LNCaP clone FGC (cell line): ENCODE data around the gene CYP2B6.
"Not testable (repeated sequence)": the region's sequence is repeated elsewhere in the genome, so short reads cannot be mapped to it uniquely, and the experiment has no call there.

Source experiments
- DNase-seq: peaks from one replicate; pipeline ENCODE4 v3.0.0-alpha.2; 2011; ENCODE audit warnings: low read depth
- H3K4me3 ChIP-seq: 2 replicates; pipeline ENCODE4 v1.5.1; 2011; ENCODE audit warnings: mild to moderate bottlenecking, low read depth, low read length, control low read depth
- TF ChIP-seq, protein P1 (sequence below): IDR thresholded peaks from 2 replicates; pipeline ENCODE4 v1.5.1; 2012; ENCODE audit warnings: mild to moderate bottlenecking; ENCODE audit not compliant: control insufficient read depth, insufficient read depth; ENCODE audit errors: extremely low read depth

CYP2B6 gene

DNA sequence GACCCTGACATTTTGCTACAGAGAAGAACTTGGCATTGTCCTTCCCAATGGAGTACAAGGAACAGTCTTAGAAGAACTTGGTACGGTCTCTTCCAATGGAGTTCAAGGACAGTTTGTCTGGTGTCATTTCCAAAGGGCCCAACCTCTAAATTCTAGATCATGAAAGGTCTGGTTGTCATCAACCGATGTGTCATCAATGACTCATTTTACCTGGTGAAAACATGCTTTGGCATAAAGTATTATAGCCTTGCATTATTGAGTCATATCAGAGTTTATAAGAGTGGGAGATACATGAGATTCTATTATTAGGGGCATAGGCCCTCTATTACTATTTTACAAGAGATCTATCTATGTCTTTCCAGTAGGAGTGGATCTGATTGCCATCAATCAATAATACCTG is 4.3 kb downstream of the CYP2B6 start:
- TF ChIP-seq, protein P1, sequence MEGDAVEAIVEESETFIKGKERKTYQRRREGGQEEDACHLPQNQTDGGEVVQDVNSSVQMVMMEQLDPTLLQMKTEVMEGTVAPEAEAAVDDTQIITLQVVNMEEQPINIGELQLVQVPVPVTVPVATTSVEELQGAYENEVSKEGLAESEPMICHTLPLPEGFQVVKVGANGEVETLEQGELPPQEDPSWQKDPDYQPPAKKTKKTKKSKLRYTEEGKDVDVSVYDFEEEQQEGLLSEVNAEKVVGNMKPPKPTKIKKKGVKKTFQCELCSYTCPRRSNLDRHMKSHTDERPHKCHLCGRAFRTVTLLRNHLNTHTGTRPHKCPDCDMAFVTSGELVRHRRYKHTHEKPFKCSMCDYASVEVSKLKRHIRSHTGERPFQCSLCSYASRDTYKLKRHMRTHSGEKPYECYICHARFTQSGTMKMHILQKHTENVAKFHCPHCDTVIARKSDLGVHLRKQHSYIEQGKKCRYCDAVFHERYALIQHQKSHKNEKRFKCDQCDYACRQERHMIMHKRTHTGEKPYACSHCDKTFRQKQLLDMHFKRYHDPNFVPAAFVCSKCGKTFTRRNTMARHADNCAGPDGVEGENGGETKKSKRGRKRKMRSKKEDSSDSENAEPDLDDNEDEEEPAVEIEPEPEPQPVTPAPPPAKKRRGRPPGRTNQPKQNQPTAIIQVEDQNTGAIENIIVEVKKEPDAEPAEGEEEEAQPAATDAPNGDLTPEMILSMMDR, result no peak
- no peak overlapping the region for H3K4me3 ChIP-seq
- no peak for DNase-seq

DNA sequence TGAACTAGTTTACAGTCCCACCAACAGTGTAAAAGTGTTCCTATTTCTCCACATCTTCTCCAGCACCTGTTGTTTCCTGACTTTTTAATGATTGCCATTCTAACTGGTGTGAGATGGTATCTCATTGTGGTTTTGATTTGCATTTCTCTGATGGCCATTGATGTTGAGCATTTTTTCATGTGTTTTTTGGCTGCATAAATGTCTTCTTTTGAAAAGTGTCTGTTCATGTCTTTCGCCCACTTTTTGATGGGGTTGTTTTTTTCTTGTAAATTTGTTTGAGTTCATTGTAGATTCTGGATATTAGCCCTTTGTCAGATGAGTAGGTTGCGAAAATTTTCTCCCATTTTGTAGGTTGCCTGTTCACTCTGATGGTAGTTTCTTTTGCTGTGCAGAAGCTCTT is 7.9 kb downstream of the CYP2B6 start:
- not testable (repeated sequence) for DNase-seq, H3K4me3 ChIP-seq

DNA sequence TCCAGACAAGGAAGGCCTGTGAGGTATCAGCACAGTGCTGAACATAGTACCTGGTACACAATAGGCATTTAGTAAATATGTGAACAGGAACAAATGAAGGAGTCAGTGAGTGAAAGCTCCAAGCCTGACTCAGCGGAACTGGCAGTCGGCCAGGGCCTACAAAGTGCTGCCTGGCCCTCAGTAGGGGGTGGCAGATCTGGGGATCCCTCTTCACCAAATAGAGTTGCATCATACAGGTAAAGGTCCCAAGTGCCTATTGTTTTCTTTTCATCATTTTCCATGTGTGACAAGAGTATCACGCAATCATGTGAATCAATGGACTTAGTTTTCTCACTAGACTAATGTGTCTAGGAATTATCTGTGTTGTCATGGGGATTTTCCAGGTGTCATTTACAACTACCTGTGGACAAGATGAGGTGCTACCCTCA is 9.2 kb downstream of the CYP2B6 start:
- TF ChIP-seq, protein P1, result no peak

DNA sequence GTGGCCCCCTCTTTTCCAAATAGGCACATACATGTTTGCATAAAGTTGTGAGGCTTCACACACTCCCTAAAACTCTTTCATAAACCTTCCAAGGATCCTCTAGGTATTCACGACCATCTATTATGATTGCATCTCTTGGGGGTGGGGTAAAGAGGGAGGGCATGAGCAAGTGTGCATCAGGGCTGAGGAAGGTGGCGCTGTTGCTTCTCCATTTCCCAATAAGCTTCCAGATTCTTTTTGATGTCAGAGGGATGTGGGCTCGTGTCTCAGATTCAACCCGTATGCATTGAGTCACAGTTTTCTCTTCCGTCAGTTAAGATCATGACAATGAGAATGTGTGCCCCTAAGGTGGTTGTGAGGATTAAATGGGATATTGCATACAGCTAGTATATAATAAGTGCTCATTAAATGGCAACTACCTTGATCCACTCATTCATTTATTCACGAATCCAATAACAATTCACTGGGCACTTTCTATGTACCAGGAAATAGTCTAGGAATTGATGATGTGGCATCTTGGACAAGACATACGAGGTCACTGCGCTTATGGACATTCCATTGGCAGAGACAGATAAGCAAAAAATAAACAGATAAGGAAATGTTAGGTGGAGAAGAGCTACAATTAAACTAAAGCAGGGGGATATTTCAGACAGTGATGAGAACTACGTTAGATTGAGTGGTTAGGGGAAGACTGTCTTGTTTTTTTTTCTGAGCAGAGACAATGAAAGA is 10.3 kb downstream of the CYP2B6 start:
- no peak for DNase-seq
- TF ChIP-seq, protein P1, result no peak
- no peak overlapping the region for H3K4me3 ChIP-seq

More for the DNA sequence above, 9.2 kb downstream of the CYP2B6 start:
- no peak overlapping the region for H3K4me3 ChIP-seq
- DNase-seq, result no peak

DNA sequence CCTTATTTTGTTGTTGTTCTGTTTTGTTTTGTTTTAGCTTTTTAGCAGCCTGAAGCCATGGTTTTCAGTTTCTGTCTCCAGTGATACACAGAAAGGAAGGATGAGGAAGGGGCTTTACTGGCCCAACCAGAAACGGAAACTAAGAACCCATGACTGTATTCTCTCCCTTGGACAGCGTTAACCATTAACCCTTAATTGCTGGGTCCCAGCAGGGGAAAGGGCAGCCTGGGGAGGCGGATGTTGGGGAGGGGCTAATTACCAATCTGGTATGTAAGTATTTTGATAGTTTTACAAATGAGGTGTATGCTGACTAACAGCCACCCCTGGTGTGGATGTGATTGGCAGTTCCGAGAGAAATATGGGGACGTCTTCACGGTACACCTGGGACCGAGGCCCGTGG is 12.6 kb downstream of the CYP2B6 start:
- H3K4me3 ChIP-seq, DNase-seq: not testable (repeated sequence)

DNA sequence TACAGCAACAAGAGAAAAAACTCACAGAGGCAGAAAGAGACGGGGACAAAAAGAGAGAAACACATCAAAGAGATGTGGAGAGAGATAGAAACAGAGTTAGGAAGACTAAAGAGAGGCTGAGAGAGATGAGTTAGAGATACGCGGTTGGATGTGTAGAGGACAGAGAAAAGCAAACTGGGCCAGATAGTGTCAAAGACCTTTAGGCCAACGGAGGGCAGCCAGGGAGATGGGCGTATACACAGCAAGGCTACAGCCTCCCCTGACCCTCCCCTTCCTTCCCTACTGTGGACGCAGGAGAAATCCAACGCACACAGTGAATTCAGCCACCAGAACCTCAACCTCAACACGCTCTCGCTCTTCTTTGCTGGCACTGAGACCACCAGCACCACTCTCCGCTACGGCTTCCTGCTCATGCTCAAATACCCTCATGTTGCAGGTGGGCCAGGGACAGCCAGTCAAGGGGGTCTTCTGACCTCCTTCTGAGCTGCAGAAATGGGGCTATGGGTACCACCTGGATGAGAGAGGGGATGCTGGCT is 18.7 kb downstream of the CYP2B6 start:
- no peak for DNase-seq
- TF ChIP-seq, protein P1, result no peak
- no peak overlapping the region for H3K4me3 ChIP-seq

DNA sequence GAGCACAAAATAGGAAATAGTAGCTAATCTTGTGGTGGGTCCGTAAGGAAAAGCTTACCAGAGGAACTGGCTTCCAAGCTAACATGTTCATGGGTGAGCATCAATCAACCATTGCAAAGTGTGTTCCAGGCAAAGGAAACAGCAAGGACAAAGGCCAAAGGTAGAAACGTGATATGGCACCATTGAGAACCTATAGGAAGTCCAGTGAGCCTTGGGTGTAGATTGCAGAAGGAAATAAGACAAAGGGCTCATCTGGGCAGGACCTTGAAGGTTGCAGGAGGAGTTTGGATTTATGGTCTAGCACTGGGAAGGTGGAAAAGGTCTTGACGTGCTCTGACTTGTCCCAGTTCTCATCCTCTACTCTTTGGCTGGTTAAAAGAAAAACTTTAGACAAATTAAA is 22.3 kb downstream of the CYP2B6 start:
- TF ChIP-seq, protein P1, result no peak
- no peak overlapping the region for H3K4me3 ChIP-seq
- no peak for DNase-seq

DNA sequence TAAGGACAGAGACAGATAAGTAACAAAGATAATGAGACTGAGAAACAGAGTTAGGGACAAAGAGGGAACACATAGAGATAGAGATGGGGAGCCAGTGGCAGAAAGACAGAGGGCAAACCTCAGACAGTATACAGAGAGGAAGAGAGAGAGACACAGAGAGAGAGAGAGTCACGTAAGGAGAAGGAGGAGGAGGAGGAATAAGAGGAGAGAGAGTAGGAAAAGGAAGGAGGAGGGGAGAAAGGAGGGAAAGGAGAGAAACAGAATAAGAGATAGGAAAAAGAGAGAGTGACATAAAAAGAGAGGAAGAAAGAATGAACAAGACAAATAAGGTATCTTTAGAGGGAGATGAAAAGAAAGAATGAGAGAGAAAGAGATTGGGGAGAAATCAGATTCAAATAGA is 23.6 kb downstream of the CYP2B6 start:
- DNase-seq, result no peak
- H3K4me3 ChIP-seq, result no peak overlapping the region
- TF ChIP-seq, protein P1, result no peak
